T-helper 22 cell (primary cell): Measurements from ENCODE around the gene RALGAPA2.

Experiments used
- DNase-seq: peaks from one replicate; pipeline ENCODE4 v3.0.0-alpha.2; 2020; ENCODE audit warnings: low read depth

Gene RALGAPA2

GRCh38 chr20:20399531-20400500 lies 312.6 kb downstream of the RALGAPA2 start:
- DNase-seq, result no peak

GRCh38 chr20:20398123-20398522 lies 314.3 kb downstream of the RALGAPA2 start:
- no peak for DNase-seq

GRCh38 chr20:20396794-20397193 lies 315.6 kb downstream of the RALGAPA2 start:
- DNase-seq, result no peak

- no peak for DNase-seq
Measured at GRCh38 chr20:20395903-20396568, 316.4 kb downstream of the RALGAPA2 start.

GRCh38 chr20:20395087-20395486 lies 317.4 kb downstream of the RALGAPA2 start:
- DNase-seq, result no peak

- DNase-seq, result no peak
Measured at GRCh38 chr20:20393207-20394120, 319.0 kb downstream of the RALGAPA2 start.

- no peak for DNase-seq
Measured at GRCh38 chr20:20391766-20392165, 320.7 kb downstream of the RALGAPA2 start.

- no peak for DNase-seq
Measured at GRCh38 chr20:20391115-20391514, 321.3 kb downstream of the RALGAPA2 start.

GRCh38 chr20:20390393-20390792 lies 322.1 kb downstream of the RALGAPA2 start:
- DNase-seq, result no peak

- DNase-seq, result no peak
Measured at GRCh38 chr20:20386192-20386591, 326.3 kb downstream of the RALGAPA2 start.

- DNase-seq, result no peak
Measured at GRCh38 chr20:20375862-20376261, 336.6 kb downstream of the RALGAPA2 start.

GRCh38 chr20:20373091-20373571 lies 339.3 kb downstream of the RALGAPA2 start:
- no peak for DNase-seq

- no peak for DNase-seq
Measured at GRCh38 chr20:20371681-20372080, 340.8 kb downstream of the RALGAPA2 start.

GRCh38 chr20:20371083-20371482 lies 341.4 kb downstream of the RALGAPA2 start:
- DNase-seq, result no peak

GRCh38 chr20:20370094-20370575 lies 342.3 kb downstream of the RALGAPA2 start:
- no peak for DNase-seq

- DNase-seq, result no peak
Measured at GRCh38 chr20:20369250-20370093, 343.0 kb downstream of the RALGAPA2 start.

- no peak for DNase-seq
Measured at GRCh38 chr20:20368418-20369249, 343.8 kb downstream of the RALGAPA2 start.

- no peak for DNase-seq
Measured at GRCh38 chr20:20367575-20368417, 344.6 kb downstream of the RALGAPA2 start, which contains the start of gene INSM1. Gene INSM1, plus strand, starts transcription at chr20:20368104. Its CDS starts 164 bp downstream, at chr20:20368268.
